GM12865 (cell line): ENCODE data around the gene PLEKHA1.

Experiments
- DNase-seq: peaks from one replicate; pipeline ENCODE4 v3.0.0; 2010; ENCODE audit warnings: low read depth
- H3K4me3 ChIP-seq: 2 replicates; pipeline ENCODE4 v1.5.1; 2011; ENCODE audit warnings: mild to moderate bottlenecking, low read depth, low read length, control low read depth
- CTCF ChIP-seq: IDR thresholded peaks from 2 replicates; pipeline ENCODE4 v1.5.1; 2011; ENCODE audit warnings: low read length, control low read depth, low read depth, inconsistent platforms; ENCODE audit not compliant: insufficient read depth; ENCODE audit errors: missing control alignments

The PLEKHA1 gene

DNA sequence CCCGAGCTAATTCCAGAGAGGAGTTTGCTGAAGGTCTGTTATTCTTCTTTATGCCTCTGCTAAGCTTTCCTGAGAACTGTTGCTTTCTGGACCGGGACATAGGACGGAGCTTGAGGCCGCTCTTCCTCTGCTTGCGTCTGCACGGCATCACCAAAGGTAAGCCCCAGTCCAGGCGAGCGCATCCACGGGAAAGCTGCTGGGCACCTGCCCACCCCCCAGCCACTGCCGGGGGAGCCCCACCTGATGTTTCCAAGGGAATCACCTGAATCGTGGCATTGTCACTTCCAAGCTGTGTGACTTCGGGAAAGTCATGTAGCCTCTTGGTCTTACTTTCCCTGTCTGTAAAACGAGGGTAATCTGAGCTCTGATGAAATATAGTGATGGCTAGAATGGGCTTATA lies 45.1 kb upstream of the PLEKHA1 start:
- no peak overlapping the region for H3K4me3 ChIP-seq
- DNase-seq = no peak
- TF ChIP-seq CTCF = no peak

DNA sequence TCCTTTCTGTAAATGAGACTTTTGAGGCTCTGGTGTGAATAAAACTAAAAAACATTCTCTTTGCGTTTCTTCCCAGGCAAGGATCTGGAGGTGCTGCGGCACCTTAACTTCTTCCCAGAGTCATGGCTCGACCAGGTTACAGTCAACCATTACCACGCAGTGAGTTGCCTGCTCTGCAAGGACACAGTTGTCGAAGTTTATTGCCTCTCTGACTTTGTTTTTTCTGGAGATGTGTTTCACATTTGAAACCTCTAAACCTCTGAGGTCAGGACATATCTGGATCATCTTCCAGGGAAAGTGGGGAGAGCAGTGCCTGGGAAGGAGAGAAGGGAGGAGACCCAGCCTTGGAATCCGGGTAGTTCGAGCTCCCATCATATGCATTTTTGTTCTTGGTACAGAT lies 43.4 kb upstream of the PLEKHA1 start:
- no peak for TF ChIP-seq CTCF
- H3K4me3 ChIP-seq = no peak overlapping the region
- DNase-seq = no peak

DNA sequence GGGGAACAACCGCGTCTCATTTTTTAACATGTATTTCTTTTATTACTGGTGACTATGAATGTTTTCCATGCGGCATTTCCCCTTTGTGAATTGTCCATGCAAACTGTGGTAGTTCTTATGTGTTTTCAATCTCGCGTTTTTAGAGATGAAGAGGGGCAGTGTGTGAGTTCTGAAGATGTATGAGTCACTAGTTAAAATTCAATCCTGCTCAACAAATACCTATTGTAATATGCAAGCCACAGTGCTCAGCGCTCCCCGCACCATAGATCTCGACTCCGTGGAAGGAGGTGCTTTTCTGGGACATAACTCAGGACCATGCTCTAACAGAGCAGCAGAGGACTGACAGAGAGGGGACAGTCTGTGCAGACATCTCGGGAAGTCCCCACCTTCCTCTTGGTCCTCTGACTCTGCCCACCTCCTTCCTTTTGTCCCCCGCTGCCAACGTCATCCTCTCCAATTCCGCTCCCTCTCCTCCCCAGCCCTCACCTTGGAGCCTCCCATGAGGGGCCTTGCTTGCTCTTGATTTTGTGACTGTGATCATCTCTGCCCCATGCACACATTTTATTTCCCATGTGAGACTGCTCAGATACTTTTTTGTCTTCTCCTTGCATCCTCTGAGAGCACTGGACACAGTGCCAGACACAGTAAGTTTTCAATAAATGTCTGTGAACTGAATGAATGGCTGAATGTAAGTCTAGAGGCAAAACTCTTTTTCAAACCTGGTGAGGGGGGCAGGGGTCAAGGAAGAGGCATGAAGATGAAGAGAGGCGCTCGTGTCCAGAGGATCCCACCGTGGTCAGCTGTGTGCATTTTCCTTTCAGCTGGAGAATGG lies 42.7 kb upstream of the PLEKHA1 start:
- TF ChIP-seq CTCF = no peak
- no peak overlapping the region for H3K4me3 ChIP-seq
- DNase-seq = no peak

- no peak for TF ChIP-seq CTCF
- H3K4me3 ChIP-seq = no peak overlapping the region
- peak; percentile 14 for DNase-seq
Measured at GRCh38 chr10:122333037-122333436, 41.5 kb upstream of the PLEKHA1 start.

DNA sequence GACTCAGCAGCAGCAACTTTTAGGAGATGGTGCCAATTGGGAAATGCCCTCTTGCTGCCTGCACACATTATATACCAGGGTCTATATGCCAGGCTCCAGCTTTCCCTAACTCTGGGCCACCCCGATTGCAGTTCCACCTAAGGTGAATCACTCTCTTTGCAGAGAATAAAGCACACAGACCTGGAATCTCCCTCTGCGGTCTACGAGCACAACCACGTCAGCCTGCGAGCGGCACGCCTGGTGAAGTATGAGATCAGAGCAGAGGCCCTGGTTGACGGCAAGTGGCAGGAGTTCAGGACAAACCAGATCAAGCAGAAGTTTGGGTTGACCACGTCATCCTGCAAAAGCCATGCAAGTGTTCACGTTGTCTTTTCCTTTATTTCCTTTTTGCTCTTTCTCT lies 38.2 kb upstream of the PLEKHA1 start:
- no peak overlapping the region for H3K4me3 ChIP-seq
- TF ChIP-seq CTCF = no peak
- no peak for DNase-seq

DNA sequence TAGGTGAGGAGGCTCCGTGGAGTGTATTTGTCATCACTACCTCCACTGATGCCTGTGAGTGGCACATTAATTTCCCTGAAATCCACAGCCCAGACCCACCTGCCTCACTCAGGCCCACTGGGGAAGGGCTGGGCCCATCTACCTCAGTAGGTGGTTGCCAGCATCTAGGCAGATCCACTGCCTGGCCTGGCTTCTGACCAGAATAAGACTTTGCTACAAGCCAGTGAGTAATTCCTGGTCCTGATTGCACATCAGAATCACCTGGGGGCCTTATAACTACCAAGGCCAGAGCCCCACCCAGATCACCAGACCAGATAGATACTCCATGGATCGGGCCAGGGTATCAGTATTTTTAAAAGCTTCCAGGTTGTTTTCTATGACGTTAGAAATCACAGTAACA lies 37.5 kb upstream of the PLEKHA1 start:
- no peak for DNase-seq
- no peak for TF ChIP-seq CTCF
- no peak overlapping the region for H3K4me3 ChIP-seq

GRCh38 chr10:122338609-122339441 lies 35.7 kb upstream of the PLEKHA1 start:
- DNase-seq = no peak
- no peak for TF ChIP-seq CTCF

More at GRCh38 chr10:122338609-122339441, 35.7 kb upstream of the PLEKHA1 start:
- no peak overlapping the region for H3K4me3 ChIP-seq
